Spleen (tissue), 7 donors: ENCODE measurements around the gene HS3ST1.

Experiments
- CTCF ChIP-seq, 11 experiments: fragments of 200-600 bp in 7 of 11; fragments of 450-650 bp in 4 of 11; sonication (generic) in 4 of 11; IDR thresholded peaks in 8 of 11; conservative IDR thresholded peaks in 3 of 11; 1 replicate in 7 of 11; 2 replicates in 4 of 11; pipeline versions ENCODE4 v1.4.0 to v1.8.0; 2016 to 2021; ENCODE audit warnings: antibody characterized with exemption in 11 of 11, inconsistent platforms in 4 of 11, mild to moderate bottlenecking in 1 of 11
- POLR2A ChIP-seq, 3 donors: fragments of 450-650 bp; IDR thresholded peaks; one replicate each; pipeline ENCODE4 v1.5.1; 2017; ENCODE audit warnings: antibody characterized with exemption in 3 of 3, mild to moderate bottlenecking in 1 of 3
- POLR2AphosphoS5 ChIP-seq, 3 donors: sonication (generic); formaldehyde crosslinking; IDR thresholded peaks; one replicate each; pipeline ENCODE4 v1.5.1; 2017; ENCODE audit warnings: antibody characterized with exemption in 3 of 3
- donor health status: DM: no; HTN: no; CAD: no; lungs with moderate emphysema.
- donor health status: DM: no; HTN: no; CAD: no.
- donor health status: DM: no; HTN: no; CAD: no.

- TF ChIP-seq CTCF (IDR thresholded peaks at IDR 0.05 in 8 of 11, conservative IDR thresholded peaks at IDR 0.05 in 3 of 11) (peak in 4 of 11 experiments; percentile 10 to 34 (median 26)), POLR2A (IDR thresholded peaks at IDR 0.05) (no peak), POLR2AphosphoS5 (IDR thresholded peaks at IDR 0.05) (no peak)
Observed at GRCh38 chr4:11418610-11419009, 10.1 kb downstream of the HS3ST1 start.
